ENCODE data around the gene TTLL6.

Gene TTLL6

DNA sequence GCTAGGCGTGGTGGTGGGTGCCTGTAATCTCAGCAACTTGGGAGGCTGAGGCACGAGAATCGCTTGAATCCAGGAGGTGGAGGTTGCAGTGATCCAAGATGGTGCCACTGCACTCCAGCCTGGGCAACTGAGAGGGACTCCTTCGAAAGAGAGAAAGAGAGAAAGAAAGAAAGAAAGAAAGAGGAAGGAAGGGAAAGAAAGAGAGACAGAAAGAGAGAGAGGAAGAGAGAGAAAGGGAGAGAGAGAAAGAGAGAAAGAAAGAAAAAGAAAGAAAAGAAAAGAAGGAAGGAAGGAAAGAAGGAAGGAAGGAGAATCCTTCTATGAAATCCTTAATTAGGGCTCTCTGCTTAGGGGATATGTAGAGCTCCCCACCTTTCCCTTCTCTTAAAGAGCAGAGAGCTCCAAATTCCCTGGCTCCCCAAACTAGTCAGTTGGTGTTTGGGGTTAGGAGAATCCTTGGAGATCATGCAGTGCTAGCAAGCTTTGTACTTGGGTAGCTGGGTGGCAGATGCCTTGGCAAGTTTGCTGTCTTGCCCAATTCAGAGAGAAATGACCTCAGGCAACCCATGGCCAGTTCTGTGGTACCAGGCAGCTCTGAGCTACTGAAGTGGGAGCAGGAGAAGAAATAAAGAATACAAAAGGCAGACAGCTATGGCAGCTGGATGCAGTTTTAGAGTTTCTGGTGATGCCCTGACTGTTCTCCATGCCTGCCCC lies 79.5 kb downstream of the TTLL6 start:
- Histone ChIP-seq H3K4me2 (ENCODE audit: low read length) (no peak overlapping the region), H3K9ac (no peak overlapping the region), H3K79me2 (no peaks in the 10 kb centered on the region), H3K27me3 (ENCODE audit: control insufficient read depth, insufficient read depth, low read length) (peaks cover 16% of the 10 kb centered on the region), H3K4me3 (ENCODE audit: low read depth, low read length) (no peak overlapping the region), H2AFZ (no peak overlapping the region), H3K36me3 (ENCODE audit: control insufficient read depth, insufficient read depth, low read length) (no peaks in the 10 kb centered on the region), H3K27ac (no peak overlapping the region), H3K9me3 (ENCODE audit: control insufficient read depth, low read length) (no peaks in the 10 kb centered on the region), H3K4me1 (no peaks in the 10 kb centered on the region)
- TF ChIP-seq, protein P1, sequence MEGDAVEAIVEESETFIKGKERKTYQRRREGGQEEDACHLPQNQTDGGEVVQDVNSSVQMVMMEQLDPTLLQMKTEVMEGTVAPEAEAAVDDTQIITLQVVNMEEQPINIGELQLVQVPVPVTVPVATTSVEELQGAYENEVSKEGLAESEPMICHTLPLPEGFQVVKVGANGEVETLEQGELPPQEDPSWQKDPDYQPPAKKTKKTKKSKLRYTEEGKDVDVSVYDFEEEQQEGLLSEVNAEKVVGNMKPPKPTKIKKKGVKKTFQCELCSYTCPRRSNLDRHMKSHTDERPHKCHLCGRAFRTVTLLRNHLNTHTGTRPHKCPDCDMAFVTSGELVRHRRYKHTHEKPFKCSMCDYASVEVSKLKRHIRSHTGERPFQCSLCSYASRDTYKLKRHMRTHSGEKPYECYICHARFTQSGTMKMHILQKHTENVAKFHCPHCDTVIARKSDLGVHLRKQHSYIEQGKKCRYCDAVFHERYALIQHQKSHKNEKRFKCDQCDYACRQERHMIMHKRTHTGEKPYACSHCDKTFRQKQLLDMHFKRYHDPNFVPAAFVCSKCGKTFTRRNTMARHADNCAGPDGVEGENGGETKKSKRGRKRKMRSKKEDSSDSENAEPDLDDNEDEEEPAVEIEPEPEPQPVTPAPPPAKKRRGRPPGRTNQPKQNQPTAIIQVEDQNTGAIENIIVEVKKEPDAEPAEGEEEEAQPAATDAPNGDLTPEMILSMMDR (IDR thresholded peaks at IDR 0.05), result no peak

GRCh38 chr17:48735062-48735351 lies 82.0 kb downstream of the TTLL6 start:
- TF ChIP-seq, protein P1 (IDR thresholded peaks at IDR 0.05), result no peak
- no peaks in the 10 kb centered on the region for H3K79me2 ChIP-seq
- H3K27ac ChIP-seq, result no peak overlapping the region
- no peak overlapping the region for H3K4me2 ChIP-seq (ENCODE audit: low read length)
- H3K4me1 ChIP-seq, result no peaks in the 10 kb centered on the region
- no peak overlapping the region for H3K4me3 ChIP-seq (ENCODE audit: low read depth, low read length)
- no peak overlapping the region for H3K9ac ChIP-seq
- H3K9me3 ChIP-seq (ENCODE audit: control insufficient read depth, low read length), result no peaks in the 10 kb centered on the region
- H2AFZ ChIP-seq, result no peak overlapping the region
- H3K36me3 ChIP-seq (ENCODE audit: control insufficient read depth, insufficient read depth, low read length), result no peaks in the 10 kb centered on the region
- H3K27me3 ChIP-seq (ENCODE audit: control insufficient read depth, insufficient read depth, low read length), result peaks cover 19% of the 10 kb centered on the region

- Histone ChIP-seq H3K4me1 (no peaks in the 10 kb centered on the region), H3K27me3 (ENCODE audit: control insufficient read depth, insufficient read depth, low read length) (peaks cover 19% of the 10 kb centered on the region), H2AFZ (no peak overlapping the region), H3K36me3 (ENCODE audit: control insufficient read depth, insufficient read depth, low read length) (no peaks in the 10 kb centered on the region), H3K4me2 (ENCODE audit: low read length) (no peak overlapping the region), H3K9me3 (ENCODE audit: control insufficient read depth, low read length) (no peaks in the 10 kb centered on the region), H3K27ac (no peak overlapping the region), H3K9ac (no peak overlapping the region), H3K79me2 (no peaks in the 10 kb centered on the region), H3K4me3 (ENCODE audit: low read depth, low read length) (no peak overlapping the region)
- TF ChIP-seq, protein P1 (IDR thresholded peaks at IDR 0.05), result no peak
Observed at GRCh38 chr17:48734333-48735061, 82.5 kb downstream of the TTLL6 start.

- H2AFZ ChIP-seq, result no peak overlapping the region
- no peaks in the 10 kb centered on the region for H3K79me2 ChIP-seq
- no peaks in the 10 kb centered on the region for H3K36me3 ChIP-seq (ENCODE audit: control insufficient read depth, insufficient read depth, low read length)
- no peak overlapping the region for H3K9ac ChIP-seq
- no peak overlapping the region for H3K27ac ChIP-seq
- H3K9me3 ChIP-seq (ENCODE audit: control insufficient read depth, low read length), result no peaks in the 10 kb centered on the region
- H3K4me1 ChIP-seq, result no peaks in the 10 kb centered on the region
- no peak overlapping the region for H3K4me3 ChIP-seq (ENCODE audit: low read depth, low read length)
- H3K4me2 ChIP-seq (ENCODE audit: low read length), result no peak overlapping the region
- peaks cover 19% of the 10 kb centered on the region for H3K27me3 ChIP-seq (ENCODE audit: control insufficient read depth, insufficient read depth, low read length)
- TF ChIP-seq, protein P1 (IDR thresholded peaks at IDR 0.05), result no peak
Observed at GRCh38 chr17:48733632-48734328, 83.2 kb downstream of the TTLL6 start.
